BJ (cell line): ENCODE measurements around the gene CD6. TPM values are rescaled to one million over a fixed set of nuclear protein-coding genes. Genes with fewer than 3 reads are reported as not detected.

Source experiments
- CTCF ChIA-PET: fragments of 350-600 bp; formaldehyde crosslinking; extraction: SDS; loops from one replicate; lab custom pipeline; 2021; ENCODE audit warnings: antibody characterized with exemption, inconsistent platforms; lab: Yijun Ruan, JAX
- POLR2A ChIA-PET: fragments of 300-600 bp; sonication (Branson Sonifier 250); formaldehyde crosslinking; extraction: SDS; loops from one replicate; lab custom pipeline; 2021; ENCODE audit warnings: antibody characterized with exemption; lab: Charles Lee
- DNase-seq: peaks from one replicate; pipeline ENCODE4 v3.0.0-alpha.2; 2011; ENCODE audit warnings: low read depth
- H3K27me3 ChIP-seq: 2 replicates; pipeline ENCODE4 v1.6.0; 2011; ENCODE audit warnings: low read length; ENCODE audit not compliant: control insufficient read depth, insufficient read depth
- H3K36me3 ChIP-seq: 2 replicates; pipeline ENCODE4 v1.5.1; 2011; ENCODE audit warnings: low read length; ENCODE audit not compliant: control insufficient read depth, insufficient read depth
- H3K4me3 ChIP-seq: 2 replicates; pipeline ENCODE4 v1.5.1; 2011; ENCODE audit warnings: low read depth, mild to moderate bottlenecking, control low read depth, low read length
- polyA plus RNA-seq: library from polyadenylated mRNA; depleted of rRNA; stranded (reverse); fragments of >200 nt; gene quantifications from 2 replicates; pipeline ENCODE4 v1.2.3, GENCODE V29; 2011
- TF ChIP-seq, protein P1 (sequence below): IDR thresholded peaks from 2 replicates; pipeline ENCODE4 v1.5.1; 2011; ENCODE audit warnings: low read depth, mild to moderate bottlenecking, control low read depth, inconsistent platforms, low read length, moderate library complexity; ENCODE audit not compliant: insufficient read depth

Gene CD6
- polyA plus RNA-seq, 1 experiment = not detected

DNA sequence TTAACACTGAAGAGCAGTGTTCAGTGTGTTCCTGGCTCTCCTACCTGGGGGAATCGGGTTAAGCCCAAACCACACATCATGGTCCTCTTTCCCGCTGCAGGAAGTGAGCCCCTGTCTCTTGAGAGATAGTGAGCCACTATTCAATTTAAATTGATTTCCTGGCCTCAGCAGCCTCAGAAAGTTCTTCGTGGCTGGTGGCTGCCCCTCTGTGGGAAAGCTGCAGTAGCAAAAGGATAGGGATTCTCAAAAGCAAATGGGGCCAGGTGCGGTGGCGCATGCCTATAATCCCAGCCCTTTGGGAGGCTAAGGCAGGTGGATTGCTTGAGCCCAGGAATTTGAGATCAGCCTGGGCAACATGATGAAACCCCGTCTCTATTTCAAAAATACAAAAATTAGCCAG lies 81.7 kb downstream of the CD6 start:
- H3K4me3 ChIP-seq = no peak overlapping the region
- no peaks in the 10 kb centered on the region for H3K36me3 ChIP-seq
- peaks cover 5% of the 10 kb centered on the region for H3K27me3 ChIP-seq
- no peak for DNase-seq
- CTCF ChIA-PET = no interaction called here
- TF ChIP-seq, protein P1, sequence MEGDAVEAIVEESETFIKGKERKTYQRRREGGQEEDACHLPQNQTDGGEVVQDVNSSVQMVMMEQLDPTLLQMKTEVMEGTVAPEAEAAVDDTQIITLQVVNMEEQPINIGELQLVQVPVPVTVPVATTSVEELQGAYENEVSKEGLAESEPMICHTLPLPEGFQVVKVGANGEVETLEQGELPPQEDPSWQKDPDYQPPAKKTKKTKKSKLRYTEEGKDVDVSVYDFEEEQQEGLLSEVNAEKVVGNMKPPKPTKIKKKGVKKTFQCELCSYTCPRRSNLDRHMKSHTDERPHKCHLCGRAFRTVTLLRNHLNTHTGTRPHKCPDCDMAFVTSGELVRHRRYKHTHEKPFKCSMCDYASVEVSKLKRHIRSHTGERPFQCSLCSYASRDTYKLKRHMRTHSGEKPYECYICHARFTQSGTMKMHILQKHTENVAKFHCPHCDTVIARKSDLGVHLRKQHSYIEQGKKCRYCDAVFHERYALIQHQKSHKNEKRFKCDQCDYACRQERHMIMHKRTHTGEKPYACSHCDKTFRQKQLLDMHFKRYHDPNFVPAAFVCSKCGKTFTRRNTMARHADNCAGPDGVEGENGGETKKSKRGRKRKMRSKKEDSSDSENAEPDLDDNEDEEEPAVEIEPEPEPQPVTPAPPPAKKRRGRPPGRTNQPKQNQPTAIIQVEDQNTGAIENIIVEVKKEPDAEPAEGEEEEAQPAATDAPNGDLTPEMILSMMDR = no peak
- POLR2A ChIA-PET = no interaction called here

DNA sequence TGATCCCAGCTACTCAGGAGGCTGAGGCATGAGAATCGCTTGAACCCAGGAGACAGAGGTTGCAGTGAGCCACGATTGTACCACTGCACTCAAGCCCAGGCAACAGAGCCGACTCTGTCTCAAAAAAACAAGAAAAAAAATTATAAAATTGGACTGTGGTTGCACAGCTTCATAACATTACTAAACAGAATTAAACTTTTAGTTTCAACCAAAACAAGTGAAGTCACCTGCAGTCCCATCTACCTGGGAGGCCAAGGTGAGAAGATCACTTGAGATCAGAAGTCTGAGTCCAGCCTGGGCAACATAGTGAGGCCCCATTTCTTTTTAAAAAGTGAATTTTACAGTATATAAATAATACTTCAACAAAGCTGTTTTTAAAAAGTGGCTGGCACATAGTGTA lies 83.0 kb downstream of the CD6 start:
- ChIA-PET POLR2A (no interaction called here), CTCF (no interaction called here)
- Histone ChIP-seq H3K4me3 (no peak overlapping the region), H3K36me3 (no peaks in the 10 kb centered on the region), H3K27me3 (peaks cover 3% of the 10 kb centered on the region)
- TF ChIP-seq, protein P1 = no peak
- no peak for DNase-seq

DNA sequence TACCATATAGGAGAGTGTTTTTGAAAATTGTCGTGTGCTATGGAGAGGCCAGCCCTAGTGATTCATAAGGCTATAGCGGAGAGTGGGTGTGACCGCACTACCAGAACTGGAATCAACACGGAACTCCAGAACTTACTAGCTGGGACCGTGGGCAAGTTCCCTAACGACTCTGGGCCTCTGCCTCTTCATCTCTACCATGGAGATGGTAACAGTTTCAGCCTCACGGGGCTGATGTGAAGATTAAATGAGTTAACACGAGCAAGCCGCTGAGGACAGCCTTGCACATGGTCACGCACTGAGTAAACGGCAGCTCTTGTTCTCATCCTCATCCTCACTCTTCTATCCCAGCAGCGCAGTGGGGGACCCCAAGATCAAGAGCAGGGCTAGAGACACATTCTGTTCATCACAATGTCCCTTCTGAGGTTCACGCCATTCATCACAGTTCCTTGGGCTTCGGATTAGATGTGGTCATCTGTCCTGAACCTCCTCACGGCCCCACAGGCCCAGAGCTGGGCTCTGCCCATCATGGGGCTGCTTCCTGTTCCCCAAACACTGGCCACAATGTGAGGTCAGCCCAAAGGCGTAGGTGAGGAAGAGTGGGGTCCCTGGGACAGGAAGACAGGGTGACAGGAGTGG lies 83.6 kb downstream of the CD6 start:
- H3K27me3 ChIP-seq = no peaks in the 10 kb centered on the region; the same call in 1 of the 2 replicates
- H3K4me3 ChIP-seq = no peak overlapping the region
- ChIA-PET CTCF (no interaction called here), POLR2A (no interaction called here)
- no peak for DNase-seq
- H3K36me3 ChIP-seq = no peaks in the 10 kb centered on the region
- TF ChIP-seq, protein P1 = no peak

DNA sequence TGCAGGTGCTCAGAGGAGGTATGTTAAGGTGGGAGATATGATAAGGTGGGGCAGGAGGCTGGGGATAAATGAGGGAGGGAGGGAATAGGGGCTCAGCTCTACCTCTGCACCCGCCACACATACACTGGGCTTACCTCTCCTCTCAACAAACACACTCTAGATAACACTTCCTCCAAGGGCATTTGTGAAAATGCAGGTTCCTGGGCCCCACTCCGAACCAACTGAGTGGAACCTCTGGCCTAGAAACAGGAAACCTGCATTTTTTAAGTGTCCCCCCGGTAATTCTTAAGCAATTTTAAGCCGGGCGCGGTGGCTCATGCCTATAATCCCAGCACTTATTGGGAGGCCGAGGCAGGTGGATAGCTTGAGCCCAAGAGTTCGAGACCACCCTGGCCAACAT lies 84.3 kb downstream of the CD6 start:
- no peaks in the 10 kb centered on the region; the same call in 1 of the 2 replicates for H3K27me3 ChIP-seq
- TF ChIP-seq, protein P1 = no peak
- DNase-seq = no peak
- no peak overlapping the region for H3K4me3 ChIP-seq
- no peaks in the 10 kb centered on the region for H3K36me3 ChIP-seq
- ChIA-PET CTCF (interaction anchor here (1.0 kb wide), 1 partner anchor 14 kb away, joined by 3 read pairs; no protein-coding TSS in a partner anchor), POLR2A (no interaction called here)

DNA sequence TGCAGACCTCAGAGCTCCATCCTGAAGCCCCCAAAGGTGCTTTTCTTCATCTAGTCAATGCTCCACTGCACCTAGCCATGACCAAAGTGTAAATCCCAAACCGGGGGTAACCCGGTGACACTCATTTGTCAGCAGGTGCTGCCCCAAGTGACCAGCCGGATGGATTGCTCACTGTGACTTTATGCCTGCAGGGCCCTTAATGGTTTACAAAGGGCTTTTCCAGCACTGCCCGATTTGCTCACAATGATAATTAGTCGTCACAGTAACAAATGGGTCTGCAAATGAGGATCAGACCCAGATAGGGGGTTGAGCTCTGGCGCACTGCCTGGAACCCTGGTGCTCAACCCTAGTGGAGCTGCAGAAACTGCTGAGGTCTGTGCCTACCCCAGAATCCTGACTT lies 85.1 kb downstream of the CD6 start:
- CTCF ChIA-PET = interaction anchor here (1.0 to 1.5 kb wide), 2 partner anchors 8 to 14 kb away, joined by 3 read pairs; no protein-coding TSS in a partner anchor
- H3K36me3 ChIP-seq = no peaks in the 10 kb centered on the region
- no peak overlapping the region for H3K4me3 ChIP-seq
- TF ChIP-seq, protein P1 = no peak
- no peaks in the 10 kb centered on the region; the same call in 1 of the 2 replicates for H3K27me3 ChIP-seq
- DNase-seq = no peak
- POLR2A ChIA-PET = no interaction called here
